ENCODE data around the gene C19orf47.

DNA sequence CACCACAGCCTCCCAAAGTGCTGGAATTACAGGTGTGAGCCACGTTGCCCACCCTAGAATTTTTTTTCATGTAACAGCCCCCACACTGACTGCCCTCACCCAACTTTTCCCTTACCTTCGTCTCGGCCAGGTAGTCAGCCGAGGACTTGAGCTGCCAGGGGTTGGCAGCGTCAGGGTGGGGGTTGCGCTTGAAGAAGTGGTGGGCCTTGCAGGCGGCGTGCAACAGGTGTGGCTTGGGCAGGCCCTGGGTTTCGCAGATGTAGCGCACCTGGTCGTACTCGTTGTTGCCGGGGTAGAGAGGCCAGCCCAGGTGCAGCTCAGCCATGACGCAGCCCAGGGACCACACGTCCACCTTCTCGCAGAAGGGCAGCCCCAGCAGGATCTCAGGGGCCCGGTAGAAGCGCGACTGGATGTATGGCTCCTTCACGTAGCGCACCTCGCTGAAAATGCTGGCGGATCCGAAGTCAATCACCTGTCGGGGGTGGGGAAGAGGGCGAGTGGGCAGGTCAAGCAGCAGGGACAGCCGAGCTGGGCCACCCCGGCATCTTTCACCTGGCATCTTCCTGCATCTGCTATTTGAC is 35.6 kb upstream of the C19orf47 start:
- TF ChIP-seq, protein P1, sequence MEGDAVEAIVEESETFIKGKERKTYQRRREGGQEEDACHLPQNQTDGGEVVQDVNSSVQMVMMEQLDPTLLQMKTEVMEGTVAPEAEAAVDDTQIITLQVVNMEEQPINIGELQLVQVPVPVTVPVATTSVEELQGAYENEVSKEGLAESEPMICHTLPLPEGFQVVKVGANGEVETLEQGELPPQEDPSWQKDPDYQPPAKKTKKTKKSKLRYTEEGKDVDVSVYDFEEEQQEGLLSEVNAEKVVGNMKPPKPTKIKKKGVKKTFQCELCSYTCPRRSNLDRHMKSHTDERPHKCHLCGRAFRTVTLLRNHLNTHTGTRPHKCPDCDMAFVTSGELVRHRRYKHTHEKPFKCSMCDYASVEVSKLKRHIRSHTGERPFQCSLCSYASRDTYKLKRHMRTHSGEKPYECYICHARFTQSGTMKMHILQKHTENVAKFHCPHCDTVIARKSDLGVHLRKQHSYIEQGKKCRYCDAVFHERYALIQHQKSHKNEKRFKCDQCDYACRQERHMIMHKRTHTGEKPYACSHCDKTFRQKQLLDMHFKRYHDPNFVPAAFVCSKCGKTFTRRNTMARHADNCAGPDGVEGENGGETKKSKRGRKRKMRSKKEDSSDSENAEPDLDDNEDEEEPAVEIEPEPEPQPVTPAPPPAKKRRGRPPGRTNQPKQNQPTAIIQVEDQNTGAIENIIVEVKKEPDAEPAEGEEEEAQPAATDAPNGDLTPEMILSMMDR (IDR thresholded peaks at IDR 0.05), result no peak
- no peak for TF ChIP-seq POLR2A (IDR thresholded peaks at IDR 0.05)
